IPS-15b (cell line): ENCODE results near the gene RAPGEF3.

Experiments used
- H3K27me3 ChIP-seq: one replicate; pipeline ENCODE4 v1.6.1; 2013; ENCODE audit warnings: low read length; ENCODE audit not compliant: control insufficient read depth, insufficient read depth
- H3K36me3 ChIP-seq: one replicate; pipeline ENCODE4 v1.6.1; 2013; ENCODE audit warnings: low read length; ENCODE audit not compliant: control insufficient read depth, insufficient read depth
- H3K4me1 ChIP-seq: one replicate; pipeline ENCODE4 v1.6.1; 2013; ENCODE audit warnings: mild to moderate bottlenecking, low read length; ENCODE audit not compliant: control insufficient read depth, insufficient read depth
- H3K4me3 ChIP-seq: one replicate; pipeline ENCODE4 v1.5.1; 2013; ENCODE audit warnings: low read depth, low read length
- H3K9ac ChIP-seq: one replicate; pipeline ENCODE4 v1.6.1; 2013; ENCODE audit warnings: low read depth, mild to moderate bottlenecking, low read length
- H3K9me3 ChIP-seq: one replicate; pipeline ENCODE4 v1.6.1; 2013; ENCODE audit warnings: mild to moderate bottlenecking, low read length; ENCODE audit not compliant: control insufficient read depth, insufficient read depth

Gene RAPGEF3

DNA sequence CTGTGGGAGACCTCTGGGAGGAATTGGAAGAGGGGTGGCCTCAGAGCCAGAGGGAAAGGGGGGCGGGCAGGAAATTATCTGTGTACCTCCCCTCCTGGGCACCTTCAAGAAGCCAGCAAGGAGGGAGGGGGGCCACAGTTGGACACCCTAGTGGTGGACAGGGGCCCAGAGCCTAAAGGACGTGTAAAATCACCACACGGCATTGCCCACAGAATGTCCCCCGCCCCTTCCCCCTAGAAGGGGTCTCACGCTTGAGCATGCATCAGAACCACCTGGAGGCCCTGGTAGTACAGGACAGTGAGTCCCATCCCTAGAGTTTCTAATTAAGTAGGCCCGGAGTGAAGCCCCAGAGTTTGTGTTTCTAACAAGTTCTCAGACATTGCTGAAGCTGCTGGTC lies 41.6 kb downstream of the RAPGEF3 start:
- Histone ChIP-seq H3K27me3 (peaks cover 8% of the 10 kb centered on the region), H3K36me3 (no peaks in the 10 kb centered on the region), H3K9me3 (no peaks in the 10 kb centered on the region), H3K9ac (no peak overlapping the region), H3K4me3 (no peak overlapping the region), H3K4me1 (peaks cover 8% of the 10 kb centered on the region)

DNA sequence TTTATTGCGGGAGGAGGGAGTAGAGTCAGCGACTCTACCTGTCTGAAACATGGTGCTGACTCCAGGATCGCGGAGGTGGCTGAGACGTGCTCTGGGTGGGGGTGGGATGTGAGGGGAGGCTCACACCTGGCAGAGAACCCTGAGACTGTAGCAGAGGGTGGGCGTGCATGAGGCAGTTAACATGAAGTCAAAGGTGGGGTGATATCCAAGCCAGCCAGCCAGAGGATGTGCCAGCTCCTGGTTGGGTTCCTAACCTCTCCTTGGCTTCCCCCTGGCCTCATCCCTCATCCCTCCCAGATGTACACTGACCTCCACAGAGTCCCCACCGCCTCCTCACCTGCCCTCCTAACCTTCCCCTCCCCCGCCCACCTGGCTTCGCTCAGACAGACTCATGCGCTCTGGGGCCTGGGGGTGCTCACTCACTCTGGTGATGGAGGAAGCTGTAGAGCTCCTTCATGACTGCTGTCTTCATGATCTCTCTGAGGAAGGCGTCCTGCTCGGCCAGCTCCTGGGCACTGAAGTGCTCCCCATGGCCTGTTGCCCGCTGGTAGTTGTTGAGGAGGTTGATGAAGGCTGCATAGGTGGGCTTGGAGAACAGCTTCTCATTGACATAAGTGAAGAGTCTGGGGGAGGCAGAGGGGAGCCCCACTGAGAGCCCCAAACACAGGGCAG lies 42.7 kb downstream of the RAPGEF3 start:
- Histone ChIP-seq H3K4me1 (peaks cover 8% of the 10 kb centered on the region), H3K4me3 (no peak overlapping the region), H3K9ac (no peak overlapping the region), H3K27me3 (peaks cover 8% of the 10 kb centered on the region), H3K36me3 (no peaks in the 10 kb centered on the region), H3K9me3 (no peaks in the 10 kb centered on the region)

DNA sequence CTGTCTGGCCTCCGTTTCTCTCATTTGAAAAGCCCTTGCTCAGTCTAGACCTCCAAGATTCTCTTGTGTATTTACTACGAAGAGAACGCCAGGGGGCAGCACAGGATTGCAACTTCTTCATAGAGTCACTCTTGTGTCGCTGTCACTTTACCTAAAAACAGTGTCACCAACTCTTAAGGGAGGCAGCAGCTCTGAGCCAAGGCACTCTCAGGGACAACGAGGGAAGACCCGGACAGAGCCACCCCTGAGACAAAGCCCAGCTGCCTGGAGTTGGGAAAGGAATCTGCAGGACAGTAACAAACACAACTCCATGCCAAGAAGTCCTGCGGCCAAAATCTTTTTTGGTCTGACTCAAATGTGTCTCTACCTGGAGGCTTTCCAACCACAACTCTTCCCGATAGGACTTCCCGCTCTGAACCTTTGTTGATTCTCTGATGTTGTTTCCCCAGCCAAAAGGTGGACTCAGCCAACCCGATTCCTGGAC lies 43.2 kb downstream of the RAPGEF3 start:
- Histone ChIP-seq H3K9ac (no peak overlapping the region), H3K4me1 (peaks cover 8% of the 10 kb centered on the region), H3K9me3 (no peaks in the 10 kb centered on the region), H3K36me3 (no peaks in the 10 kb centered on the region), H3K4me3 (no peak overlapping the region), H3K27me3 (peaks cover 8% of the 10 kb centered on the region)

DNA sequence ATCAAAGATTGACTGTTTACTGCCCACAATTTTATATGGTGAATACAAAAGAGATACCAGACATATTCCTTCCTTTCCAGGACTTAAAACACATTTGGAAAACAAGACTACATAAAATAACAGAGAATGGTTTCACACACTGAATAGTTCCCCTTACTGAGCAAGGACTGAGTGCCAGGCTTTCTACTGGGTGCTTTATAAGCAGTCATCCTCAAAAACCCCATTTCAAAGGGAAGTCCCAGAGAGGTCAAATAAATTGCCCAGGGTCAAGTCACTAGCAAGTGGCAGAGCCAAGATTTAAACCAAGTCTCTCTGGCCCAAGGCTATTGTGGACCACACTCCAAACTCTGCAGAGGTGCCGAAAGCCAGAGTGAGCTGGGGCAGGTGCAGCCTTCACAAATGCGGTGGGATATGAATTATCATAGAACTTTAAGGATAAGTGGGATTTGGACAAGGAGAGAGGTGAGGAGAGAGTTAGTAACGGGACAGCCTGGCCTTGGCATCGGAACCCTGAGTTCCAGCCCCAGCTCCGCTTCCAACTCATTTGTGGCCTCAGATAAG lies 43.8 kb downstream of the RAPGEF3 start:
- Histone ChIP-seq H3K9ac (no peak overlapping the region), H3K36me3 (no peaks in the 10 kb centered on the region), H3K4me3 (no peak overlapping the region), H3K9me3 (no peaks in the 10 kb centered on the region), H3K27me3 (peaks cover 8% of the 10 kb centered on the region), H3K4me1 (peaks cover 8% of the 10 kb centered on the region)

- no peak overlapping the region for H3K4me3 ChIP-seq
- no peaks in the 10 kb centered on the region for H3K36me3 ChIP-seq
- no peak overlapping the region for H3K9ac ChIP-seq
- H3K9me3 ChIP-seq = no peaks in the 10 kb centered on the region
- no peaks in the 10 kb centered on the region for H3K4me1 ChIP-seq
- H3K27me3 ChIP-seq = peaks cover 6% of the 10 kb centered on the region
Measured at GRCh38 chr12:47712171-47712570, 46.5 kb downstream of the RAPGEF3 start.

- H3K4me1 ChIP-seq = no peaks in the 10 kb centered on the region
- no peak overlapping the region for H3K9ac ChIP-seq
- H3K9me3 ChIP-seq = no peaks in the 10 kb centered on the region
- no peaks in the 10 kb centered on the region for H3K36me3 ChIP-seq
- no peaks in the 10 kb centered on the region for H3K27me3 ChIP-seq
- H3K4me3 ChIP-seq = no peak overlapping the region
Measured at GRCh38 chr12:47711448-47711847, 47.2 kb downstream of the RAPGEF3 start.

DNA sequence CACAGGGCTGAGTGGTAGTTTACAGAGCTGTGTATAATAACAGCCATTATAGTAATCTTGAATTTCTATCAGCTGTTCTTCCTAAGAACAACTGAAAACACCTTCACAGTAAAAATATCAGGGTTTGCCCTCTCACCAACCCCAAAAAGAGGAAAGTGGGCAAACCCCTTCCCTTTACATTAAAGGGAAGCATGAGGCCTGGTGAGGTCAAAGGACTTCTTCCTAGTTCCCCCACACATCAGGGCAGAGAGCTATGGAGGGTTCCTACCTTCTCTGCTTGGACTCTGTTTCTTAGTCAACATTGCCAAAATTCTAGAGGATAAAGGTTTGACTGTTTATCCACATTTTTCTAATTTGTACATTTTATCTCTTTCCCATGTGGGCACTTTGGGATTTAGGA lies 48.4 kb downstream of the RAPGEF3 start:
- H3K27me3 ChIP-seq = no peaks in the 10 kb centered on the region
- H3K9ac ChIP-seq = no peak overlapping the region
- no peak overlapping the region for H3K4me3 ChIP-seq
- H3K9me3 ChIP-seq = no peaks in the 10 kb centered on the region
- H3K4me1 ChIP-seq = no peaks in the 10 kb centered on the region
- H3K36me3 ChIP-seq = no peaks in the 10 kb centered on the region

DNA sequence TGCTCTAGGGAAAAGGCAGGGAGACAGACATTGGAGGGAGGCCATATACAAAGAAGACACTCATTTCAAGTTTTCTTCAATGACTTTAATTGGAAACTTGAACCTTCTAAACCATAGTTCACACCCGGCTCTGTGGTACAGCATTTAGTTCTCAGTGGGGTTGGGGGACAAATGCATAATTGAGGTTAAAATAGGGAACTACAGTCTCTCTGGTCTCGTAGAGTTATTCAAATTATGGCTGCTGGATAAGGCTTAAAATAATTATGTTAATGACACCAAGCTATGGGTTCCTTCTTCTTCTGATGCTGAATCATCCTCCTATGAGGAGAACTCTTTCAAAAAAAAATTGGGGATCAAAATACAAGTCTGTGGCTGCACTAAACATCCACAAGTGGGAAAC lies 49.0 kb downstream of the RAPGEF3 start:
- H3K27me3 ChIP-seq = no peaks in the 10 kb centered on the region
- H3K36me3 ChIP-seq = no peaks in the 10 kb centered on the region
- H3K9ac ChIP-seq = no peak overlapping the region
- H3K9me3 ChIP-seq = no peaks in the 10 kb centered on the region
- no peaks in the 10 kb centered on the region for H3K4me1 ChIP-seq
- H3K4me3 ChIP-seq = no peak overlapping the region

GRCh38 chr12:47709237-47709636 lies 49.4 kb downstream of the RAPGEF3 start:
- Histone ChIP-seq H3K9me3 (no peaks in the 10 kb centered on the region), H3K9ac (no peak overlapping the region), H3K4me1 (no peaks in the 10 kb centered on the region), H3K36me3 (no peaks in the 10 kb centered on the region), H3K4me3 (no peak overlapping the region), H3K27me3 (no peaks in the 10 kb centered on the region)

GRCh38 chr12:47707905-47708543 lies 50.7 kb downstream of the RAPGEF3 start:
- Histone ChIP-seq H3K4me3 (no peak overlapping the region), H3K36me3 (no peaks in the 10 kb centered on the region), H3K9me3 (no peaks in the 10 kb centered on the region), H3K9ac (no peak overlapping the region), H3K4me1 (no peaks in the 10 kb centered on the region), H3K27me3 (no peaks in the 10 kb centered on the region)

- H3K9ac ChIP-seq = no peak overlapping the region
- H3K4me1 ChIP-seq = no peaks in the 10 kb centered on the region
- no peaks in the 10 kb centered on the region for H3K27me3 ChIP-seq
- no peak overlapping the region for H3K4me3 ChIP-seq
- H3K9me3 ChIP-seq = no peaks in the 10 kb centered on the region
- no peaks in the 10 kb centered on the region for H3K36me3 ChIP-seq
Measured at GRCh38 chr12:47707355-47707754, 51.3 kb downstream of the RAPGEF3 start.
